HG03571 (cell line): ENCODE measurements around the gene OR51B4.
"Not testable (repeated sequence)": the region's sequence is repeated elsewhere in the genome, so short reads cannot be mapped to it uniquely, and the experiment has no call there.

ENCODE experiments used
- ATAC-seq: cut with Tn5 transposase; IDR thresholded peaks from one replicate; pipeline ENCODE4 v1.9.1; 2021; ENCODE audit not compliant: unreplicated experiment

Gene OR51B4

GRCh38 chr11:5297721-5298323 lies 3.9 kb downstream of the OR51B4 start:
- ATAC-seq = no peak

DNA sequence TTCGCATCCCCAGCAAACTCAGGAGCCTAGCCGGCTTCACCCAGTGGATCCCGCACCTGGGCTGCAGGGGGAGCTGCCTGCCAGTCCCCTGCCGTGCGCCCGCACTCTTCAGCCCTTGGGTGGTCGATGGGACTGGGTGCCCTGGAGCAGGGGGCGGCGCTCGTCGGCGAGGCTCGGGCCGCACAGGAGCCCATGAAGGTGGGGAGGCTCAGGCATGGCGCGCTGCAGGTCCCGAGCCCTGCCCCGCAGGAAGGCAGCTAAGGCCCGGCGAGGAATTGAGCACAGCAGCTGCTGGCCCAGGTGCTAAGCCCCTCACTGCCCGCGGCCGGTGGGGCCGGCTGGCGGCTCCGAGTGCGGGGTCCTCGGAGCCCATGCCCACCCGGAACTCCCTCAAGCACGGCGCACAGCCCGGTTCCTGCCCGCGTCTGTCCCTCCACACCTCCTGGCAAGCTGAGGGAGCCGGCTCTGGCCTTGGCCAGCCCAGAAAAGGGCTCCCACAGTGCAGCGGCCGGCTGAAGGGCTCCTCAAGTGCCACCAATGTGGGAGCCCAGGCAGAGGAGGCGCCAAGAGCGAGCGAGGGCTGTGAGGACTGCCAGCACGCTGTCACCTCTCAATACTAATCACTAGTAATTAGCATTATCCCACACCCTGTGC lies 7.3 kb downstream of the OR51B4 start:
- ATAC-seq = not testable (repeated sequence)

- no peak for ATAC-seq
These were observed 8.7 kb downstream of the OR51B4 start for GRCh38 chr11:5293028-5293427.

- ATAC-seq = peak; percentile 90
These were observed 10.4 kb downstream of the OR51B4 start for GRCh38 chr11:5291207-5291838.

DNA sequence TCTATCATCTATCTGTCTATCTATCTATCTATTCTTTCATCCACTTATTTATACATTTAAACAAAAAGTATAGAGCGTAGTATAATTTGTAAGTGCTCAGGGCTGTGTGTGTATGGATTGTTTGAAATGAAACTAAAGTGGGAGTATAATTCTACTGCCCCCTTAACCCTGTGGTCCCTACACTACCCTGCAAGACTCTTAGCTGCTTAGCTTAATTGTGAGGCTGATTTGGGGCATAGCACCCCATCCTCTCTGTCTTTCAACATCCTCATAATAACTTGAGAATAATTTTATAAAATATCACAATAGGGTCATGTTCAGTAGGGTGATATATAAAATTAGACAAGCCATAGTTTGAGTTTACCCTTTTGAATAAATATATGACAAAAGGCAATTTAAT lies 11.6 kb downstream of the OR51B4 start:
- no peak for ATAC-seq

DNA sequence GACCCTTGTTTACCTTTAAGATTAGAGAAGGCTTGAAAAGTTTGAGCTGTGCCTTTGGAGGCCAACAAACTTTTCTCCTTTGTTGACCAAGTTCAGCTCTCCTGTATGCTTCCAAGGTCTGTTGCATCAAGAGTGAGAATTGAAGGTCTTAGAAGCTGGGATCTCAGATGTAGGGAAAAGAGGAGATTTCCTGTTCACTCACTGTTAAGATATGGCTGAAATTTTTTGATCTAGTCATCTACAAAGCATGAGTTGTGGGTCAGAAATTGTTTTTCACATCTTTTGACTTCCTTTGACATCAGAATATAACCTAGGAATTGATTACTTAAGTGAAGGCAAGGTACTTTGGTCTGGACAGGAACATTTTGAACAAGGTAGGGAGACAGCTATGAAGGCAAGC lies 12.1 kb downstream of the OR51B4 start:
- ATAC-seq = no peak

DNA sequence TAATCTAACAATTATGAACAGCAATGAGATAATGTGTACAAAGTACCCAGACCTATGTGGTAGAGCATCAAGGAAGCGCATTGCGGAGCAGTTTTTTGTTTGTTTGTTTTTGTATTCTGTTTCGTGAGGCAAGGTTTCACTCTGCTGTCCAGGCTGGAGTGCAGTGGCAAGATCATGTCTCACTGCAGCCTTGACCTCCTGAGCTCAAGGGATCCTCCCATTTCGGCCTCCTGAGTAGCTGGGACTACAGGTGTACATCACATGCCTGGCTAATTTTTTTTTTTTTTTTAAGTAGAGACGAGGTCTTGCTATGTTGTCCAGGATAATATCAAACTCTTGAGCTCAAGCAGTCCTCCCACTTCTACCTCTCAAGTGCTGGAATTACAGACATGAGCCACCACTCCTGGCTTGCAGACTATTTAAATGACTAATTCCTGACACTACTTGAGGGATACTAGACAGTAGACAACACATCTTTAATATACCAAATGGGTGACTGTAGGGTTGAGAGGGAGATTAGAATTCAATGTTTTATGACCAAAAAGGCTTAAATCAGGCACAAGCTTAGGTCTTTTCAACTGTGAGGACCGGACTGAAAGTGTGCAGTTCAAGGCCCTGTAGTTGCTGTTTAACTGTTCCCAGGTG lies 12.7 kb downstream of the OR51B4 start:
- no peak for ATAC-seq

GRCh38 chr11:5288108-5288905 lies 13.4 kb downstream of the OR51B4 start:
- no peak for ATAC-seq

GRCh38 chr11:5286901-5287300 lies 14.8 kb downstream of the OR51B4 start:
- no peak for ATAC-seq

DNA sequence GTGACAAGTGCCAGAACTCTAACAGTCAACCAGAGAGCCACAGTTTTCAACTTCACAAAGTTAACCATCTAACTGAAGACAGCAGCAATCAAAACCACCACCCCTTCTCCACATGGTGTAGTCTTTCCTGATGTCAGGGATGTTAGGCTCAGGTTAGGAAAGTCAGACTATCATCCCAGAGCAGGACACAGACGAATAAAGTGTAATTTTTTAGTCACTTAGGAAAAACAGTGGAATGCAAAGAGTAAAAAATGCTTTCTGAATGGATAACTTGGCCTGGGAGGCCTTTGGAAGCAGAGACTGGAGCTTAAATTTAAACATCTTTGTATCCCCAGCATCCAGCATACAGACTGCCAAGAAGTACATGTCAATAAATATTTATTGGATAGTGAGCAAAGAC lies 15.4 kb downstream of the OR51B4 start:
- no peak for ATAC-seq

GRCh38 chr11:5285703-5286340 lies 15.9 kb downstream of the OR51B4 start:
- no peak for ATAC-seq

DNA sequence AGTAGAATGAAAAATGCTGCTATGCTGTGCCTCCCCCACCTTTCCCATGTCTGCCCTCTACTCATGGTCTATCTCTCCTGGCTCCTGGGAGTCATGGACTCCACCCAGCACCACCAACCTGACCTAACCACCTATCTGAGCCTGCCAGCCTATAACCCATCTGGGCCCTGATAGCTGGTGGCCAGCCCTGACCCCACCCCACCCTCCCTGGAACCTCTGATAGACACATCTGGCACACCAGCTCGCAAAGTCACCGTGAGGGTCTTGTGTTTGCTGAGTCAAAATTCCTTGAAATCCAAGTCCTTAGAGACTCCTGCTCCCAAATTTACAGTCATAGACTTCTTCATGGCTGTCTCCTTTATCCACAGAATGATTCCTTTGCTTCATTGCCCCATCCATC lies 17.1 kb downstream of the OR51B4 start:
- ATAC-seq = no peak

- no peak for ATAC-seq
These were observed 17.9 kb downstream of the OR51B4 start for GRCh38 chr11:5283882-5284281.

DNA sequence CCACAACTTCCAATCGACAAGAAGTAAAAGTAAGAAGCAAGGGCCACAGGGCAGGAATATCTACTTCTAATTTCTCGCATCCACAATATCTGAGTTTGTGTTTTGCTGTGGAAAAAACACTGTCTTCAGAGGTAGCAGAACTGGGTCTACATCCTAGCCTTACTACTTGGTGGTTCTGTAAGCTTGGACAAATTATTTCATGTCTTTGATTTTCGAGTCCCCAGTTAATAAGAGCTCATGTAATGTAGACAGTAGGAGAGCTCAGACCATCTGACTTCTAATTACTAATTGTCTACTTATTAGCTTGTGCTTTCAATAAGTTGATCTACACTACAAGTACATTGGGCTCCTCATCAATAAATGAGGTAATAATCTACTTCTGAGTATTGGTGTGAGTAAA lies 18.7 kb downstream of the OR51B4 start:
- ATAC-seq = no peak

DNA sequence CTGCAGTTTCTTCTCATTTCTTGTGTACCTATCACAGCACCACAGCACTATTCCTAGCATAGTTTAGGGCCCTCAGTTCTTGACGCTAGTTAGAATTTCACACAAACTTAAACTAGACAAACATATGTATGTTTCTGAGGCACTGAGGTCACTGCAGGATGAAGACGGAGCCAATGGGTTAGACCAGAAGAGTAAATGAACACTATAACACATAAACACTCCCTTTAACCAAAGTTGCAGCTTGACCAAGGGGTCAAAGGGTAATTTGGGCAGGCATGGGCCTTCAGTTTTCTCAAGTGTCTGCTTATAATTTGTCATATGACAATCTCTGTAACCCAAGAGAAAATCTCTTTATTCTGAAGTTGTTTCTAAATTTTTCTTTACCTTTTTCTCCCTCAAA lies 19.1 kb downstream of the OR51B4 start:
- no peak for ATAC-seq

DNA sequence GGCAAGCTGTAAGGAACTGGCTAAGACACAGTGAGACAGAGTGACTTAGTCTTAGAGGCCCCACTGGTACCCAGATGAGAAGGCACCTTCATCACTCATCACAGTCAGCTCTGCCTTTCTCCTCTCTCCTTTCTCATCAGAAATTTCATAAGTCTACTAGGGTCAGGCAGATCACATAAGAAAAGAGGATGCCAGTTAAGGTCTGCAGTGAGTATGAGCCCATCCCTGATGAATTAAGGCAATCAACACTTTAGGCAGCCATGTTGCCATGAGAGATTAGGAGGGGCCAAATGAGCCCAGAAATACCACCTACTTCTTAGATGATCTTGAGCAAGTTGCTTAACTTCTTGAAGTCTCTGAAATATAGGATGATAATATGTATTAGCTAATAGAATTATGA lies 20.1 kb downstream of the OR51B4 start:
- ATAC-seq = no peak

DNA sequence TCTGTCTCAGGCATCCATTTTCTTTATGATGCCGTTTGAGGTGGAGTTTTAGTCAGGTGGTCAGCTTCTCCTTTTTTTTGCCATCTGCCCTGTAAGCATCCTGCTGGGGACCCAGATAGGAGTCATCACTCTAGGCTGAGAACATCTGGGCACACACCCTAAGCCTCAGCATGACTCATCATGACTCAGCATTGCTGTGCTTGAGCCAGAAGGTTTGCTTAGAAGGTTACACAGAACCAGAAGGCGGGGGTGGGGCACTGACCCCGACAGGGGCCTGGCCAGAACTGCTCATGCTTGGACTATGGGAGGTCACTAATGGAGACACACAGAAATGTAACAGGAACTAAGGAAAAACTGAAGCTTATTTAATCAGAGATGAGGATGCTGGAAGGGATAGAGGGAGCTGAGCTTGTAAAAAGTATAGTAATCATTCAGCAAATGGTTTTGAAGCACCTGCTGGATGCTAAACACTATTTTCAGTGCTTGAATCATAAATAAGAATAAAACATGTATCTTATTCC lies 21.1 kb downstream of the OR51B4 start:
- peak; percentile 86 for ATAC-seq

DNA sequence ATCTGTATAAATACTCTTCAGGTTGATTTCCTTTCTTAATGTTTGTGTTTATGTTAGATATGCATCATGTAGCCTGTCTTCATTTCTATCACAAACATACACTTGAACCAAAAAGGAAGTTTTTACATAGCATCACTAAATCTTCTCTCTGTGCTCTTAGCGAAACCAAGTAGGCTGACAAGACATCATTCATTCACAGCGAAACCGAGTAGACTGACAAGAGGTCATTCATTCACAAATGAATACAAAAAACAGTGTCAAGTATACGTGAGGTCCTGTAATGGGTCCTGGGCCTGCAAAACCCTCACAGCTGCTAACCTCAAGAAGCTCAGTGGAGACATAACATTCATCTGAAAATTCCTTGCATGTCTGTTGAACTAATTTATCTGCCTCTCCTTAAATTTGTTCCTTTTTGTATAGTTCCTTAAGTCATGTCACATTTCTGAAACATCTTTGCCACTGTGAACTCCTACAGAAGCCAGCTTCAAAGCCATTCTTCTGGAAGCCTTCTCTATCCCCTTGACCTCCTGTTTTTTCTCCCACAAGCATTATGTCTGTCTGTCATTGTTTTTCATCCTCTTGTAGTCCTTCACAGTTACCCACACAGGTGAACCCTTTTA lies 22.2 kb downstream of the OR51B4 start:
- no peak for ATAC-seq

GRCh38 chr11:5277807-5278382 lies 23.9 kb downstream of the OR51B4 start:
- no peak for ATAC-seq

GRCh38 chr11:5276697-5277096 lies 25.0 kb downstream of the OR51B4 start:
- ATAC-seq = no peak
